SU-DHL-6 (cell line): ENCODE measurements around the gene RTCB.

Experiments used
- H2AFZ ChIP-seq: fragments of 200-600 bp; sonication (generic); 2 replicates; pipeline ENCODE4 v1.6.1; 2014; ENCODE audit warnings: low read depth, mild to moderate bottlenecking, moderate library complexity, mixed read lengths, antibody characterized with exemption, low read length; ENCODE audit not compliant: severe bottlenecking
- H3F3A ChIP-seq: fragments of 200-600 bp; shearing (Covaris generic); 2 replicates; pipeline ENCODE4 v1.6.0; 2016; ENCODE audit warnings: antibody characterized with exemption, mild to moderate bottlenecking; ENCODE audit not compliant: insufficient read depth
- H3K27ac ChIP-seq: fragments of 200-600 bp; sonication (generic); 2 replicates; pipeline ENCODE4 v1.5.1; 2016; ENCODE audit warnings: low read depth, mild to moderate bottlenecking, low read length, moderate library complexity, mixed read lengths
- H3K27me3 ChIP-seq: fragments of 200-600 bp; sonication (generic), shearing (Covaris generic); 2 replicates; pipeline ENCODE4 v1.6.0; 2014; ENCODE audit warnings: mild to moderate bottlenecking, low read length
- H3K36me3 ChIP-seq: fragments of 200-600 bp; sonication (generic); 2 replicates; pipeline ENCODE4 v1.6.1; 2014; ENCODE audit warnings: mild to moderate bottlenecking, low read length, mixed read lengths
- H3K4me2 ChIP-seq: fragments of 300-600, 200-600 bp; shearing (Covaris generic), sonication (generic); 2 replicates; pipeline ENCODE4 v1.6.0; 2014; ENCODE audit warnings: low read length, low read depth, mild to moderate bottlenecking; ENCODE audit not compliant: poor library complexity, severe bottlenecking
- H3K4me3 ChIP-seq: fragments of 200-600 bp; sonication (generic); 2 replicates; pipeline ENCODE4 v1.5.1; 2014; ENCODE audit warnings: antibody characterized with exemption, low read length, mild to moderate bottlenecking, mixed read lengths; ENCODE audit not compliant: insufficient read depth, poor library complexity, severe bottlenecking
- H3K79me2 ChIP-seq: fragments of 200-600 bp; sonication (generic); 2 replicates; pipeline ENCODE4 v1.6.1; 2014; ENCODE audit warnings: mild to moderate bottlenecking, low read length, moderate library complexity; ENCODE audit not compliant: insufficient read depth
- H3K9ac ChIP-seq: fragments of 200-600 bp; sonication (generic); 2 replicates; pipeline ENCODE4 v1.7.0; 2014; ENCODE audit warnings: mild to moderate bottlenecking, low read length
- H3K9me2 ChIP-seq: fragments of 200-600 bp; sonication (generic); replicated peaks from 2 replicates; pipeline ENCODE4 v1.6.1; 2014; ENCODE audit warnings: low read length; ENCODE audit not compliant: insufficient read depth
- H3K9me3 ChIP-seq: fragments of 200-600 bp; sonication (generic); 2 replicates; pipeline ENCODE4 v1.6.1; 2014; ENCODE audit warnings: low read length, mixed read lengths; ENCODE audit not compliant: insufficient read depth
- H4K20me1 ChIP-seq: fragments of 200-600 bp; sonication (generic); 2 replicates; pipeline ENCODE4 v1.6.1; 2014; ENCODE audit warnings: low read depth, mild to moderate bottlenecking, antibody characterized with exemption, low read length, moderate library complexity, mixed read lengths
- EZH2phosphoT487 ChIP-seq: fragments of 200-600 bp; sonication (generic), shearing (Covaris generic); conservative IDR thresholded peaks from 2 replicates; pipeline ENCODE4 v1.6.1; 2018; ENCODE audit warnings: mild to moderate bottlenecking, antibody characterized with exemption, low read length, moderate library complexity, mixed read lengths
- TF ChIP-seq, protein P1 (sequence below): fragments of 200-600 bp; sonication (generic); IDR thresholded peaks from one replicate; pipeline ENCODE4 v1.5.1; 2017; ENCODE audit warnings: antibody characterized with exemption, mild to moderate bottlenecking, low read length, moderate library complexity; ENCODE audit not compliant: insufficient read depth, poor library complexity, severe bottlenecking

Gene RTCB

DNA sequence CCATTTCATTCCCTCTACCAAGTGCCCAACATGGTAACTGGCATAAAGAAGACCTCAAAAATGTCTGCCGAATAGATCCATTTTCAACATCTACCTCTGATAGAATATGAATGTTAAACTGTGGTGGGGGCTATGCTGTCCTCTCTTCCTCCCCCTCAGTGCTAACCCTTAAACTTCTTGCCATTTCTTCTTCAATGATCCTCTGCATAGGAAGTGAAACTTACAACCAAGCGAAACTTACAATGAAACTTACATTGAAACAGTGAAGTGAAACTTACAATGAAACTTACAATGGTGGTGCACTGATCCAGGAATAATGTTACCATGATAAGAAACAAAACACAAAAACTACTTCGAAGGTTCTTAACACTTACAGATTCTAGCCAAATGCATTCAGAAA lies 4.7 kb downstream of the RTCB start:
- peaks cover 22% of the 10 kb centered on the region for H3K79me2 ChIP-seq

DNA sequence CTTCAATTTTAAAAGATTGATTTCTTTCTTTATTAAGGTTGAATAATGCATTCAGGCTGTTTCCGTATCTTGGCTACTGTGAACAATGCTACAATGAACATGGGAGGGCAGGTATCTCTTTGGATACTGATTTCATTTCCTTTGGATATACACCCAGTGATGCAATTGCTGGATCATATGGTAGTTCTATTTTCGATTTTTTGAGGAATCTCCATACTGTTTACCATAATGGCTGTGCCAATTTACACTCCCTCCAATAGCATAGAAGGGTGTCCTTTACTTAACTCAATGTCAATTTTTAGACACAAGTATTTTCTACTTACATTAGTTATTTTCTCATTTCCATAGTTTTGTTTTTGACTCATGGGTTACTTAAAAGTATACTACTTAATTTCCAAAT lies 8.0 kb downstream of the RTCB start:
- Histone ChIP-seq H4K20me1 (no peaks in the 10 kb centered on the region; the same call in 1 of the 2 replicates), H3K27ac (no peak overlapping the region), H3K79me2 (no peaks in the 10 kb centered on the region), H3K4me2 (no peak overlapping the region), H3K27me3 (no peaks in the 10 kb centered on the region), H3K9me2 (no peaks in the 10 kb centered on the region), H3K4me3 (no peak overlapping the region), H3K9ac (no peak overlapping the region), H3K36me3 (peaks cover 15% of the 10 kb centered on the region; the same call in 1 of the 2 replicates), H3K9me3 (no peaks in the 10 kb centered on the region), H2AFZ (no peak overlapping the region), H3F3A (no peaks in the 10 kb centered on the region)
- TF ChIP-seq EZH2phosphoT487, result no peak
- TF ChIP-seq, protein P1, sequence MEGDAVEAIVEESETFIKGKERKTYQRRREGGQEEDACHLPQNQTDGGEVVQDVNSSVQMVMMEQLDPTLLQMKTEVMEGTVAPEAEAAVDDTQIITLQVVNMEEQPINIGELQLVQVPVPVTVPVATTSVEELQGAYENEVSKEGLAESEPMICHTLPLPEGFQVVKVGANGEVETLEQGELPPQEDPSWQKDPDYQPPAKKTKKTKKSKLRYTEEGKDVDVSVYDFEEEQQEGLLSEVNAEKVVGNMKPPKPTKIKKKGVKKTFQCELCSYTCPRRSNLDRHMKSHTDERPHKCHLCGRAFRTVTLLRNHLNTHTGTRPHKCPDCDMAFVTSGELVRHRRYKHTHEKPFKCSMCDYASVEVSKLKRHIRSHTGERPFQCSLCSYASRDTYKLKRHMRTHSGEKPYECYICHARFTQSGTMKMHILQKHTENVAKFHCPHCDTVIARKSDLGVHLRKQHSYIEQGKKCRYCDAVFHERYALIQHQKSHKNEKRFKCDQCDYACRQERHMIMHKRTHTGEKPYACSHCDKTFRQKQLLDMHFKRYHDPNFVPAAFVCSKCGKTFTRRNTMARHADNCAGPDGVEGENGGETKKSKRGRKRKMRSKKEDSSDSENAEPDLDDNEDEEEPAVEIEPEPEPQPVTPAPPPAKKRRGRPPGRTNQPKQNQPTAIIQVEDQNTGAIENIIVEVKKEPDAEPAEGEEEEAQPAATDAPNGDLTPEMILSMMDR, result no peak

More for the DNA sequence above, 4.7 kb downstream of the RTCB start:
- H3K9me3 ChIP-seq, result no peaks in the 10 kb centered on the region
- H3K4me3 ChIP-seq, result no peak overlapping the region
- no peak overlapping the region for H3K9ac ChIP-seq
- TF ChIP-seq, protein P1, result no peak
- TF ChIP-seq EZH2phosphoT487, result no peak
- no peaks in the 10 kb centered on the region; the same call in 1 of the 2 replicates for H4K20me1 ChIP-seq
- H3K4me2 ChIP-seq, result no peak overlapping the region
- H3K9me2 ChIP-seq, result no peaks in the 10 kb centered on the region
- no peaks in the 10 kb centered on the region for H3K27me3 ChIP-seq
- no peak overlapping the region for H2AFZ ChIP-seq
- no peaks in the 10 kb centered on the region for H3F3A ChIP-seq
- H3K36me3 ChIP-seq, result 0 out of 2 replicates have a peak, but pooled peaks cover 10% of the 10 kb centered on the region
- H3K27ac ChIP-seq, result no peak overlapping the region

DNA sequence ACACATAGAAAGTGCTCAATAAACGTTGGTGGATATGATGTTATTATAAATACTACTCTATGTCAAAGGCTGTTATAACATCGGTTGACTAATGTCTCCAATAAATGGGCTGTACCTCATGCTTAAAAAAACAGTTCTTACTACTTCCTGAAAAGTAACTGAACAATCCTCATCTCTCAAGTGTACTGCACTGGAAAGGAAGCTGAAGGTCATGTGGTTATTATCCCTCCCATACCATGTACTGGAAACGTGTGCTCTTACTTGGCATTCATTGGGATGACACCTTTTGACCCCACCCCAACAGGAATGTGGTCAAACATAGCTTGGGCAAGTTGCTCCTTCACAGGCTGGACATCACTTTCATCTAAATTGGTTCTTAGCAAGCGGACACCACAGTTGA lies 10.6 kb downstream of the RTCB start:
- Histone ChIP-seq H3K9me3 (no peaks in the 10 kb centered on the region), H3K4me3 (no peak overlapping the region), H4K20me1 (no peaks in the 10 kb centered on the region), H3K79me2 (no peaks in the 10 kb centered on the region), H3F3A (no peaks in the 10 kb centered on the region), H3K4me2 (no peak overlapping the region), H2AFZ (no peak overlapping the region), H3K27me3 (no peaks in the 10 kb centered on the region), H3K9ac (no peak overlapping the region), H3K36me3 (peaks cover 17% of the 10 kb centered on the region; the same call in 1 of the 2 replicates), H3K27ac (no peak overlapping the region), H3K9me2 (no peaks in the 10 kb centered on the region)
- no peak for TF ChIP-seq EZH2phosphoT487
- TF ChIP-seq, protein P1, result no peak
